NOMO-1 treated with dmso at 0.1 percent for 144 hours (cell line): ENCODE results near the gene KRT85.
"Not testable (repeated sequence)": the region's sequence is repeated elsewhere in the genome, so short reads cannot be mapped to it uniquely, and the experiment has no call there.

Experiments used
- DNase-seq: peaks from one replicate; lab custom pipeline; 2025; ENCODE audit not compliant: unreplicated experiment; lab: John Stamatoyannopoulos, UW

The KRT85 gene

GRCh38 chr12:52350786-52351185 lies 16.5 kb downstream of the KRT85 start:
- DNase-seq = no peak

- DNase-seq = no peak
Measured at GRCh38 chr12:52350021-52350620, 17.2 kb downstream of the KRT85 start.

- DNase-seq = no peak
Measured at GRCh38 chr12:52349196-52349595, 18.1 kb downstream of the KRT85 start.

- no peak for DNase-seq
Measured at GRCh38 chr12:52347551-52348510, 19.4 kb downstream of the KRT85 start.

- no peak for DNase-seq
Measured at GRCh38 chr12:52347016-52347415, 20.3 kb downstream of the KRT85 start.

GRCh38 chr12:52346593-52346992 lies 20.7 kb downstream of the KRT85 start:
- no peak for DNase-seq

GRCh38 chr12:52345041-52345440 lies 22.2 kb downstream of the KRT85 start:
- DNase-seq = not testable (repeated sequence)

GRCh38 chr12:52344111-52344510 lies 23.2 kb downstream of the KRT85 start:
- no peak for DNase-seq

- DNase-seq = no peak
Measured at GRCh38 chr12:52343550-52343949, 23.7 kb downstream of the KRT85 start.

- DNase-seq = no peak
Measured at GRCh38 chr12:52342781-52343490, 24.3 kb downstream of the KRT85 start.

GRCh38 chr12:52341066-52341580 lies 26.2 kb downstream of the KRT85 start:
- DNase-seq = no peak

- DNase-seq = no peak
Measured at GRCh38 chr12:52338241-52338960, 28.9 kb downstream of the KRT85 start.

GRCh38 chr12:52337054-52337453 lies 30.2 kb downstream of the KRT85 start:
- no peak for DNase-seq

- DNase-seq = no peak
Measured at GRCh38 chr12:52336641-52337040, 30.6 kb downstream of the KRT85 start.

- DNase-seq = no peak
Measured at GRCh38 chr12:52335598-52336262, 31.6 kb downstream of the KRT85 start.

GRCh38 chr12:52334185-52334584 lies 33.1 kb downstream of the KRT85 start:
- no peak for DNase-seq

GRCh38 chr12:52333321-52333720 lies 34.0 kb downstream of the KRT85 start:
- DNase-seq = no peak

- no peak for DNase-seq
Measured at GRCh38 chr12:52332381-52332780, 34.9 kb downstream of the KRT85 start.

- DNase-seq = no peak
Measured at GRCh38 chr12:52331833-52332232, 35.4 kb downstream of the KRT85 start.

- DNase-seq = no peak
Measured at GRCh38 chr12:52331039-52331438, 36.2 kb downstream of the KRT85 start.
